ENCODE measurements around the gene DESI2. TPM values are rescaled to one million over a fixed set of nuclear protein-coding genes. Genes with fewer than 3 reads are reported as not detected.
"Not testable (repeated sequence)": the region's sequence is repeated elsewhere in the genome, so short reads cannot be mapped to it uniquely, and the experiment has no call there.

The DESI2 gene
- total and polyA plus RNA-seq, 8 donors = 48.3 to 77.0 (median 67.7) TPM

DNA sequence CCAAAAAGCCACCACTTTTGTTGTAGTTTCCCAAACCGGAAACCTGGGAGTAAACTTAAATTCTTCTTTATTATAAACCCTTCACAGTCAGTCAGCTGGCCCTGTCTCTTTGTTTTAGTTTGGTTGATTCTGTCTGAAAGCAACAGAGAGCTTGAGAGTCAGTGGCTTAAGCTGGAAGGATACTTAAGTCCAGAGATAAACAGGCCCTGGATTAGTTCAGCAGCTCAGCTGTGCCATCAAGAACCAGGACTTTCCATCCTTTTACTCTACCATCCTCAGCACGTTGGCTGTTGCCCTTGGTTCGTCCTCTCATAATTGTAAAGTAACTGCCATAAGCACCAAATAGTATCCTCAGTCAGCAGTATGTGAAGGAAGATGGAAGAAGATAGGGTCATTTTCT, 4.5 kb downstream of the DESI2 start:
- Histone ChIP-seq H3K36me3 (peaks cover 0 to 13% of the 10 kb centered on the region in 2 donors), H3K4me1 (peaks cover 26 to 56% of the 10 kb centered on the region in 2 donors), H3K27me3 (no peaks in the 10 kb centered on the region), H3K4me3 (no peak overlapping the region), H3K9me3 (no peaks in the 10 kb centered on the region), H3K27ac (peak overlapping the region; percentile 48 to 51)
- TF ChIP-seq, protein P1, sequence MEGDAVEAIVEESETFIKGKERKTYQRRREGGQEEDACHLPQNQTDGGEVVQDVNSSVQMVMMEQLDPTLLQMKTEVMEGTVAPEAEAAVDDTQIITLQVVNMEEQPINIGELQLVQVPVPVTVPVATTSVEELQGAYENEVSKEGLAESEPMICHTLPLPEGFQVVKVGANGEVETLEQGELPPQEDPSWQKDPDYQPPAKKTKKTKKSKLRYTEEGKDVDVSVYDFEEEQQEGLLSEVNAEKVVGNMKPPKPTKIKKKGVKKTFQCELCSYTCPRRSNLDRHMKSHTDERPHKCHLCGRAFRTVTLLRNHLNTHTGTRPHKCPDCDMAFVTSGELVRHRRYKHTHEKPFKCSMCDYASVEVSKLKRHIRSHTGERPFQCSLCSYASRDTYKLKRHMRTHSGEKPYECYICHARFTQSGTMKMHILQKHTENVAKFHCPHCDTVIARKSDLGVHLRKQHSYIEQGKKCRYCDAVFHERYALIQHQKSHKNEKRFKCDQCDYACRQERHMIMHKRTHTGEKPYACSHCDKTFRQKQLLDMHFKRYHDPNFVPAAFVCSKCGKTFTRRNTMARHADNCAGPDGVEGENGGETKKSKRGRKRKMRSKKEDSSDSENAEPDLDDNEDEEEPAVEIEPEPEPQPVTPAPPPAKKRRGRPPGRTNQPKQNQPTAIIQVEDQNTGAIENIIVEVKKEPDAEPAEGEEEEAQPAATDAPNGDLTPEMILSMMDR (IDR thresholded peaks at IDR 0.05) = no peak
- DNase-seq = no peak
- intact Hi-C loops (cut with DNase I) = no loop called here
- ATAC-seq = no peak

DNA sequence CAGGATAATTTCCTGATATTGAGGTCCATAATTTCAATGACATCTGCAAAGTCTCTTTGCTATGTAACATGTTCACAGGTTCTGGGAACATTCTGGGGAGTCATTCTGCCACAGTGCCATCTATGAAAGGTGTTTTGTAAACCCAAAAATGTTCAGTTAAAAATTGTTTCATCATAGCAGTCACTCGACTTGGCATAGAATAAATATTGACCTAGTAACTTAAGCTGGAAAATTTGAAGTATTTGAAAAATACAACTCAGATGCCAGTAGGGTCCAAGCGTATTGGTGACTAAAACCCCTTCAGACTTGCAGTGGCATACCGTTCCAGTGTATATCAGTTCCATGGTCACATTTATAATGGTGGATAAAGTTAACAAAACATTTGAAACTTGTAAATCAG, 6.8 kb downstream of the DESI2 start:
- ATAC-seq (peak; percentile 76), DNase-seq (peak in 1 of 4 donors; percentile 46)
- H3K27ac ChIP-seq = peak overlapping the region; percentile 50 to 74

DNA sequence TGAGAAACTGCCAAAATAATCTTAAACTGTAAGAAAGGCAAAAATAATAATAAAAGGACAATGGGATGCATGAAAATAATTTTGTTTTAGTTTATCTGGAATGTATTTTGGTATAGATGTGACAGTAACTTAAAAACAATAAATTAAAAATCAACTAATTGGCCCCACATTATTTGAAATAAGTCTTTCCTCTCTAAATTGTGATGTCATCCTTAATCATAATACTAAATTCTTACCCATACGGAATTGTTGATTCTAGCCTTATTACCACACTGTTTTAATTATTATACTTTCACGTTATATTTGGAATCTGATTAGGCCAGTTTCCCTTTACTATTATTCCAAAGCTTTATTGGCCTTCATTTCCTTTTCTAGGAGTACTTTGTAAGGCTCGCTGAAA, 7.7 kb downstream of the DESI2 start:
- Histone ChIP-seq H3K9me3 (no peaks in the 10 kb centered on the region), H3K36me3 (peaks cover 0 to 13% of the 10 kb centered on the region in 2 donors), H3K4me1 (peaks cover 20 to 55% of the 10 kb centered on the region in 2 donors), H3K27me3 (no peaks in the 10 kb centered on the region), H3K27ac (peak overlapping the region; percentile 50 to 74), H3K4me3 (no peak overlapping the region)
- ATAC-seq (no peak), DNase-seq (no peak)
- intact Hi-C loops (cut with DNase I) = no loop called here
- TF ChIP-seq, protein P1 (IDR thresholded peaks at IDR 0.05) = no peak

More for the DNA sequence above, 6.8 kb downstream of the DESI2 start:
- Histone ChIP-seq H3K4me3 (no peak overlapping the region), H3K4me1 (peaks cover 27 to 55% of the 10 kb centered on the region in 2 donors), H3K9me3 (no peaks in the 10 kb centered on the region), H3K36me3 (peaks cover 0 to 13% of the 10 kb centered on the region in 2 donors), H3K27me3 (no peaks in the 10 kb centered on the region)
- TF ChIP-seq, protein P1 (IDR thresholded peaks at IDR 0.05) = no peak
- intact Hi-C loops (cut with DNase I) = no loop called here

DNA sequence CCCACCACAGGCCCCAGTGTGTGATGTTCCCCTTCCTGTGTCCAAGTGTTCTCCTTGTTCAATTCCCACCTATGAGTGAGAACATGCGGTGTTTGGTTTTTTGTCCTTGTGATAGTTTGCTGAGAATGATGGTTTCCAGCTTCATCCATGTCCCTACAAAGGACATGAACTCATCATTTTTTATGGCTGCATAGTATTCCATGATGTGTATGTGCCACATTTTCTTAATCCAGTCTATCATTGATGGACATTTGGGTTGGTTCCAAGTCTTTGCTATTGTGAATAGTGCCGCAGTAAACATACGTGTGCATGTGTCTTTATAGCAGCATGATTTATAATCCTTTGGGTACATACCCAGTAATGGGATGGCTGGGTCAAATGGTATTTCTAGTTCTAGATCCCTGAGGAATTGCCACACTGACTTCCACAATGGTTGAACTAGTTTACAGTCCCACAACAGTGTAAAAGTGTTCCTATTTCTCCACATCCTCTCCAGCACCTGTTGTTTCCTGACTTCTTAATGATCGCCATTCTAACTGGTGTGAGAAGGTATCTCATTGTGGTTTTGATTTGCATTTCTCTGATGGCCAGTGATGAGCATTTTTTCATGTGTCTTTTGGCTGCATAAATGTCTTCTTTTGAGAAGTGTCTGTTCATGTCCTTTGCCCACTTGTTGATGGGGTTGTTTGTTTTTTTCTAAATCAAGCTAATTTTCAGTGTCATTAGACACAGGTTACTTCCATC, 8.8 kb downstream of the DESI2 start:
- Histone ChIP-seq H3K27ac (peak overlapping the region; percentile 53 to 65), H3K4me1 (peaks cover 9 to 55% of the 10 kb centered on the region in 2 donors), H3K36me3 (peaks cover 0 to 13% of the 10 kb centered on the region in 2 donors)
- DNase-seq; H3K9me3 ChIP-seq; intact Hi-C loops (cut with DNase I); H3K4me3 ChIP-seq; H3K27me3 ChIP-seq; ATAC-seq: not testable (repeated sequence)

DNA sequence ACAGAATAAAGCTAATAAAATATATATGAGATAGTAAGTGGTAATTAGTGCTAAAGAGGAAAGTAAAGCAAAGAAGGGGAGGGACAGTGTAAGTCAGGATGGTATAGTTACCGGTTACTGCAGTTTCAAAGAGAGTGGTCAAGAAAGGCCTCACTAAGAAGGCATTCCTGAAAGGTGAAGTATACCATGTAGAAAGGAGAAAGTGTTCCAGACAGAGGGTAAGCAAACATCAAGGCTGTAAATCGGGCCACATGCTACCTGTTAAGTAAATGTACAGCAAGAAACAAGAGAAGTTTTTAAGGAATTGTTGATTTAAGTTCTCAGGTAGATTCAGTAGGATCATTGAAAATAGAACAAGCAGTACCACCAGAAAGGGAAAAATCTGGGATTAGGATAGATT, 9.7 kb downstream of the DESI2 start:
- Histone ChIP-seq H3K36me3 (peaks cover 0 to 9% of the 10 kb centered on the region in 2 donors), H3K4me3 (no peak overlapping the region), H3K4me1 (peaks cover 6 to 51% of the 10 kb centered on the region in 2 donors), H3K9me3 (no peaks in the 10 kb centered on the region), H3K27me3 (no peaks in the 10 kb centered on the region), H3K27ac (peak overlapping the region; percentile 53 to 65)
- ATAC-seq = peak; percentile 83
- intact Hi-C loops (cut with DNase I) = no loop called here
- DNase-seq = peak in 1 of 4 donors; percentile 47
- TF ChIP-seq, protein P1 (IDR thresholded peaks at IDR 0.05) = no peak
